C4-2B (cell line): Measurements from ENCODE around the gene AGBL4.

ENCODE experiments used
- H3K27ac ChIP-seq: fragments of 450-650 bp; 2 replicates; pipeline ENCODE4 v1.5.1; 2017
- CTCF ChIP-seq: fragments of 450-650 bp; conservative IDR thresholded peaks from 2 replicates; pipeline ENCODE4 v1.5.1; 2017; ENCODE audit warnings: mild to moderate bottlenecking
- ZFX ChIP-seq: fragments of 450-650 bp; IDR thresholded peaks from 2 replicates; pipeline ENCODE4 v1.6.1; 2017

The AGBL4 gene

GRCh38 chr1:49606082-49606481 is 417.7 kb downstream of the AGBL4 start:
- H3K27ac ChIP-seq: no peak overlapping the region
- TF ChIP-seq ZFX (no peak), CTCF (no peak)

DNA sequence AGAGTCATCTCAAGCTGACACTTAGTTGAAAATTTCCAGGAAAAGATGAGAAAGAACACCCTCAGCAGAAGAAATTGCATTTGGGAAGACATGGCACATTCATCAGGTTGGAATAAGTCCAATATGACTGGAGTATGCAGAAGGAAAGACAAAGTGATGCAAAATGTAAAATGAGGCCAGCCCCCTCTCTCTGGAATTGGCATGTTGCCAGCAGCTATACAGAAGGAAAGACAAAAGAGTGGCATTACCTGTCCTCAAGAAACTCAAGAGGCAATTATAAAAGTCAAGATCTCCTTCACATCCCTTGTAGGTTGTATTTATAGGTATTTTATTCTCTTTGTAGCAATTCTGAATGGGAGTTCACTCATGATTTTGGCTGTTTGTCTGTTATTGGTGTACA is 426.3 kb downstream of the AGBL4 start:
- no peak for TF ChIP-seq ZFX
- no peak for TF ChIP-seq CTCF
- no peak overlapping the region for H3K27ac ChIP-seq

DNA sequence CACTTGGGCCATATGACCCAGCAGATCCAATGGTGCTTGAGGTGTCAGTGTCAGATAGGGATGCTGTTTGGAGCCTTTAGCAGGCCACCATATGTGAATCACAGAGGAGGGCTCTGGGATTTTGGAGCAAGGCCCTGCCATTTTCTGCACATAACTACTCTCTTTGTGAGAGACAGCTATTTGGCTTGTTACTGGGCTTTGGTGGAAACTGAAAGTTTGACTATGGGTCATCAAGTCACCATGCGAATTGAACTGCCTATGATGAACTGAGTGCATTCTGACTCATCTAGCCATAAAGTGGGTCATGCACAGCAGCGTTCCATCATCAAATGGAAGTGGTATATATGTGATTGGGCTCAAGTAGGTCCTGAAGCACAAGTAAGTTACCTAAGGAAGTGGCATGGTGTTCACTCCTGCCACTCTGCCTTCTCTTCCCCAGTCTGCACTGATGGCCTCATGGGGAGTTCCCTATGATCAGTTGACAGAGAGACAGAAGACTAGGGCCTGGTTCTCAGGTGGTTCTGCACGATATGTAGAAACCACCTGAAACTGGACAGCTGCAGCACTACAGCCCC is 447.3 kb downstream of the AGBL4 start:
- no peak overlapping the region for H3K27ac ChIP-seq
- TF ChIP-seq CTCF (no peak), ZFX (no peak)

DNA sequence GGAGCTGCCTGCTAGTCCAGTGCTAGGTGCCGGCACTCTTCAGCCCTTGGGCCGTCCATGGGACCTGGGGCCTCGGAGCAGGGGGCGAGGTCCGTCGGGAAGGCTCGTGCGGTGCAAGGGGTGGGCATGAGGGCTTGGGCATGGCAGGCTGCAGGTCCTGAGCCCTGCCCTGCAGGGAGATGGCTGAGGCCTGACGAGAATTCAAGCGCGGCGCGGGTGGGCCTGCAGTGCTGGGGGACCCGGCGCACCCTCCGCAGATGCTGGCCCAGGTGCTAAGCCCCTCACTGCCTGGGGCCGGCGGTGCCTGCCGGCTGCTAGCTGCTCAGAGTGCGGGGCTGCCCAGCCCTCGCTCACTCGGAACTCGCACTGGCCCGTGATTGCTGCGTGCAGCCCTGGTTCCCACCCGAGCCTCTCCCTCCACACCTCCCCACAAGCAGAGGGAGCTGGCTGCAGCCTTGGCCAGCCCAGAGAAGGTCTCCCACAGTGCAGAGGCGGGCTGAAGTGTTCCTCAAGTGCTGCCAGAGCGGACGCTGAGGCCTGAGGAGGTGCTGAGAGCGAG is 467.0 kb downstream of the AGBL4 start:
- TF ChIP-seq ZFX: no peak
- TF ChIP-seq CTCF: no peak
- H3K27ac ChIP-seq: no peak overlapping the region

GRCh38 chr1:49552101-49552500 is 471.7 kb downstream of the AGBL4 start:
- no peak overlapping the region for H3K27ac ChIP-seq
- TF ChIP-seq ZFX: no peak
- TF ChIP-seq CTCF: no peak

GRCh38 chr1:49544615-49545014 is 479.1 kb downstream of the AGBL4 start:
- TF ChIP-seq CTCF (no peak), ZFX (no peak)
- H3K27ac ChIP-seq: no peak overlapping the region

- TF ChIP-seq ZFX: no peak
- TF ChIP-seq CTCF: no peak
- H3K27ac ChIP-seq: no peak overlapping the region
Measured at GRCh38 chr1:49541096-49541752, 482.5 kb downstream of the AGBL4 start.
